Kidney epithelial cell (primary cell): ENCODE results near the gene LCA5L. TPM values are rescaled to one million over a fixed set of nuclear protein-coding genes. Genes with fewer than 3 reads are reported as not detected.
"Not testable (repeated sequence)": the region's sequence is repeated elsewhere in the genome, so short reads cannot be mapped to it uniquely, and the experiment has no call there.

Source experiments
- DNase-seq: peaks from one replicate; pipeline ENCODE4 v3.0.0-alpha.2; 2010; ENCODE audit warnings: low read depth
- H3K27me3 ChIP-seq: 2 replicates; pipeline ENCODE4 v1.6.0; 2011; ENCODE audit warnings: low read length; ENCODE audit not compliant: control insufficient read depth, insufficient read depth
- H3K36me3 ChIP-seq: 2 replicates; pipeline ENCODE4 v1.5.1; 2011; ENCODE audit warnings: low read length; ENCODE audit not compliant: control insufficient read depth, insufficient read depth
- H3K4me3 ChIP-seq: 2 replicates; pipeline ENCODE4 v1.5.1; 2011; ENCODE audit warnings: low read depth, mild to moderate bottlenecking, control low read depth, low read length
- CTCF ChIP-seq: IDR thresholded peaks from 2 replicates; pipeline ENCODE4 v1.5.1; 2011; ENCODE audit warnings: mild to moderate bottlenecking, moderate library complexity, low read length, control low read depth, inconsistent platforms; ENCODE audit not compliant: insufficient read depth, poor library complexity, severe bottlenecking
- total RNA-seq: library from RNA; depleted of rRNA; stranded (reverse); fragments of >200 nt; gene quantifications from 2 replicates; pipeline ENCODE4 v1.2.3, GENCODE V29; 2015

LCA5L gene
- total RNA-seq, 1 donor from 2014 or later: 2.0 TPM

DNA sequence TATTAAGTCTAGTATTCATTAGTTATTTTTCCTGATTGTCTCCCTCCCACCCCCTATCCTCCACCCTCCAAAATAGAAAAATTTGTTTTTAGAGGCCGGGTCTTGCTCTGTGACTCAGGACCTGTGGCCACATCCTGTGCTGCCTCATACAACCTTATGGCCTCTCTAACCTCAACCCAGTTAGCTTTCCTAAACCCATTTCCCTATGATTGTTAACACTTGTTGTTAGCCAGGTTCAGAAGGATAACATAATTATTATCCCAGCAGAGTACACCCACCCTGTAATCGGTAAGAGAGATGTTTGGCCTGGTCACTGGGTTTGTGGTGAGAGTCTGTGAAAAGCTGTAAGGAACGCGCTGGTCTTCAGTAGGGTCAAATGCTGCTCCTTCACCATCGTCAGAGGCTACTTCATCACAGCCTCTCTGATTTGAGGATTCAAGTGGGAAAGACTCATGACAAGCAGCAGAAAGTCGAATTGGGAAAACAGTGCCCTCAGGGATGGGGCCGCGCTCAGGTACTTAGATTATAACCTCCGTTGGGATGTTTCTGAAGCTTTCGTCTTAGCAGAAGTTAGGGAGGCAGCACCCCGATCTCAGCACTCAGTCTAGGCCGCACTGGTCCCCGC, 60.8 kb downstream of the LCA5L start:
- H3K4me3 ChIP-seq: no peak overlapping the region
- no peak for DNase-seq

DNA sequence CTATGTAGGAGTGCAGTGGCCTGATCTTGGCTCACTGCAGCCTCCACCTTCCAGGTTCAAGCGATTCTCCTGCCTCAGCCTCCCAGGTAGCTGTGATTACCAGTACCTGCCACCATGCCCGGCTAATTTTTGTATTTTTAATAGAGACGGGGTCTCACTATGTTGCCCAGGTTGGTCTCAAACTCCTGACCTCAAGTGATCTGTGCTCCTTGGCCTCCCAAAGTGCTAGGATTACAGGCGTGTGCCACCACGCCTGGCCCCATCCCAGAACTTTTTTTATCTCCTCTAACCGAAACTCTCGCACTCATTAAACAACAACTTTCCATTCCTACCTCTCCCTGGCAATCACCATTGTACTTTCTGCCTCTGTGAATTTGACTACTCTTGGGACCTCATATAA, 63.5 kb downstream of the LCA5L start:
- H3K27me3 ChIP-seq, H3K36me3 ChIP-seq, H3K4me3 ChIP-seq, DNase-seq: not testable (repeated sequence)

More for the DNA sequence above, 60.8 kb downstream of the LCA5L start:
- Histone ChIP-seq H3K27me3 (no peaks in the 10 kb centered on the region), H3K36me3 (no peaks in the 10 kb centered on the region)
- no peak for TF ChIP-seq CTCF

GRCh38 chr21:39381009-39381408, 64.6 kb downstream of the LCA5L start:
- Histone ChIP-seq H3K27me3 (no peaks in the 10 kb centered on the region), H3K36me3 (no peaks in the 10 kb centered on the region), H3K4me3 (peak overlapping the region; percentile 93)
- TF ChIP-seq CTCF: no peak
- no peak for DNase-seq

- H3K36me3 ChIP-seq: no peaks in the 10 kb centered on the region
- DNase-seq: peak; percentile 88
- no peaks in the 10 kb centered on the region for H3K27me3 ChIP-seq
- peak overlapping the region; percentile 93 for H3K4me3 ChIP-seq
- TF ChIP-seq CTCF: no peak
Measured at GRCh38 chr21:39379986-39380891, 65.3 kb downstream of the LCA5L start.

GRCh38 chr21:39377444-39378050, 68.0 kb downstream of the LCA5L start:
- Histone ChIP-seq H3K4me3 (no peak overlapping the region), H3K27me3 (no peaks in the 10 kb centered on the region), H3K36me3 (no peaks in the 10 kb centered on the region)
- peak; percentile 21 for TF ChIP-seq CTCF
- DNase-seq: no peak

- H3K4me3 ChIP-seq: no peak overlapping the region
- no peaks in the 10 kb centered on the region for H3K36me3 ChIP-seq
- peaks cover 3% of the 10 kb centered on the region for H3K27me3 ChIP-seq
- no peak for DNase-seq
- no peak for TF ChIP-seq CTCF
Measured at GRCh38 chr21:39375446-39375845, 70.1 kb downstream of the LCA5L start.
